Mucosa of descending colon (tissue), 3 donors: Measurements from ENCODE around the gene EDRF1. TPM values are rescaled to one million over a fixed set of nuclear protein-coding genes. Genes with fewer than 3 reads are reported as not detected.

Experiments
- ATAC-seq: fragments of 200-7000 bp; cut with Tn5 transposase; one replicate; pipeline ENCODE4 v1.9.1; 2020; ENCODE audit warnings: mild to moderate bottlenecking, moderate library complexity
- DNase-seq, 3 donors: peaks; one replicate each; pipeline ENCODE4 v3.0.0-alpha.2; 2020
- H3K36me3 ChIP-seq: fragments of 200-600 bp; one replicate; pipeline ENCODE4 v1.8.0; 2021; ENCODE audit warnings: low read depth, mild to moderate bottlenecking
- H3K4me1 ChIP-seq: fragments of 200-600 bp; one replicate; pipeline ENCODE4 v1.8.0; 2021; ENCODE audit warnings: low read depth, mild to moderate bottlenecking
- H3K4me3 ChIP-seq: fragments of 200-600 bp; one replicate; pipeline ENCODE4 v1.8.0; 2021; ENCODE audit warnings: mild to moderate bottlenecking
- H3K9me3 ChIP-seq: fragments of 200-600 bp; one replicate; pipeline ENCODE4 v1.8.0; 2021; ENCODE audit warnings: mild to moderate bottlenecking
- CTCF ChIP-seq: fragments of 200-600 bp; IDR thresholded peaks from one replicate; pipeline ENCODE4 v1.8.0; 2022; ENCODE audit warnings: antibody characterized with exemption, mild to moderate bottlenecking
- intact Hi-C, 2 donors: fragments of 100-400 bp; cut with DNase I in 1 of 2; cut with micrococcal nuclease in 1 of 2; formaldehyde crosslinking; loops; one replicate each; pipeline versions ENCODE4 v1.11.0 to v1.11.1; 2022; cut with DNase I, micrococcal nuclease
- total RNA-seq, 3 donors: library from RNA; stranded (reverse); fragmentation: NEBNext Ultra II Directional in 2 of 3; extraction: Animal tissue kit (Norgen Biotek cat#: 25700) in 2 of 3; gene quantifications; one replicate each; pipeline versions ENCODE4 v1.2.1 to v1.2.4, GENCODE V29; 2021 to 2023
- donor health status: DM: no; HTN: no; CAD: no; lungs with moderate emphysema.
- donor health status: DM: no; HTN: no; CAD: no.
- donor health status: DM: no; HTN: yes; CAD: no.

The EDRF1 gene
- total RNA-seq, 3 donors from 2014 or later = 20.3 to 24.3 (median 23.5) TPM

- Histone ChIP-seq H3K4me3 (no peak overlapping the region), H3K36me3 (no peaks in the 10 kb centered on the region), H3K4me1 (no peaks in the 10 kb centered on the region), H3K9me3 (no peaks in the 10 kb centered on the region)
- intact Hi-C loops = no loop called here
- DNase-seq (no peak), ATAC-seq (no peak)
- no peak for TF ChIP-seq CTCF
Measured at GRCh38 chr10:125797994-125798662, 78.6 kb downstream of the EDRF1 start.

DNA sequence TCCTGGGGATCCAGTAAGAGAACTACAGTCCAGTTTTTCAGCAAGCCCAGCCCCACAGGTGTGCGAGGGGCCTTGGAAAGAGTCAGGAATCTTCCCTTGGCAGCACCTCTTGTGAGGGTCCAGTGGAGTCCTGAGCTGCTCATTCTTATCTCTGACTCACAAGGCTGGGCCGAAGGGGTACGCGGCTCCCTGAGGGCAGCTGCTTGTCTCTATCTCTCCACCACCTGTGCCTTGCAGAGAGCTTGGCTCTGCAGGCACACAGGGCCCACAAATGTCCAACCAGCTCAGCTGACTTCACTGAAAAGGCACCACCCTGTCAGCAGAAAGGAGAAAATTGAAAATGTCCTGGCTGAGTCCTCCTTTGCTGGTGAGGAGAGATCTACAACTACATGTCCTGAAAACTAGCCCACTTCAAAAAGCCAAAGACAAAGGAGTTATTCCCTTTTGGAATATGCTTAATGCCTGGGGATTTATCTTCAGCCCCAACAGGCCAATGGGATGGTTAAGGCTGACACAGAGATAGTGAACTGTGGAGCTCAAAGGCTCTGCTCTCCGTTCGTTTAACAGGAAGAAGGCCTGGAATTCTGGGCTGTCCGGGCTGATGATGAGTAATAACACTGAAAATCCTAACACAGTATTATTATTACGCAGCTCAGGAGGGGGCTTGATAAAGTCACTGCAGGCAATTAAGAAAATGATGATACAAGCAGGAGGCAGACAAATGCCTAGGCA, 80.1 kb downstream of the EDRF1 start:
- Histone ChIP-seq H3K4me3 (no peak overlapping the region), H3K9me3 (no peaks in the 10 kb centered on the region), H3K4me1 (no peaks in the 10 kb centered on the region), H3K36me3 (no peaks in the 10 kb centered on the region)
- DNase-seq (no peak), ATAC-seq (no peak)
- intact Hi-C loops = no loop called here
- TF ChIP-seq CTCF = no peak

- H3K9me3 ChIP-seq = no peaks in the 10 kb centered on the region
- no peaks in the 10 kb centered on the region for H3K36me3 ChIP-seq
- H3K4me1 ChIP-seq = no peaks in the 10 kb centered on the region
- intact Hi-C loops = no loop called here
- ATAC-seq (no peak), DNase-seq (no peak)
- TF ChIP-seq CTCF = no peak
- H3K4me3 ChIP-seq = no peak overlapping the region
Measured at GRCh38 chr10:125801574-125801973, 82.1 kb downstream of the EDRF1 start.

DNA sequence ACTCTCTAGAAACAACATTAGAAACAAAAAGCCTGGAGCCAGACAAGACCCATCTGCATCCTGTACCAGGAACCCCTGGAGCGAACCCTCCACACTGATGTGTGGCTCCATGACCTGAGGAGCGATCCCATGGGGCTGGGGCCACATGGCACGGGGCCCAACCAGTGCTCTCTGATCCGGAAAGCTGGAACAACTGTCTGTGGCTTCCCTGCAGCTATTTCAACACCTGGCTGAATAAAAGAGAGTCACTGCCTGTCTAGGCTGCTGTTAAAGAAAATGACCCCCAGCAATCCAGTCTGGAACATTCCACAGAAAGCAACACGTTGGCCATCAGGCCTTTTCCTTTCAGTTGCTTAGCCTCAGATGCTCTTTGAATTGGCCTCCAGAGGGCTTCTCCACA, 82.6 kb downstream of the EDRF1 start:
- no peak for TF ChIP-seq CTCF
- DNase-seq (no peak), ATAC-seq (no peak)
- no peaks in the 10 kb centered on the region for H3K9me3 ChIP-seq
- H3K4me3 ChIP-seq = no peak overlapping the region
- H3K4me1 ChIP-seq = no peaks in the 10 kb centered on the region
- H3K36me3 ChIP-seq = no peaks in the 10 kb centered on the region
- intact Hi-C loops = no loop called here

- no peak for TF ChIP-seq CTCF
- H3K36me3 ChIP-seq = no peaks in the 10 kb centered on the region
- intact Hi-C loops = no loop called here
- no peak for DNase-seq
- no peak for ATAC-seq
- no peak overlapping the region for H3K4me3 ChIP-seq
- H3K4me1 ChIP-seq = no peaks in the 10 kb centered on the region
- H3K9me3 ChIP-seq = no peaks in the 10 kb centered on the region
Measured at GRCh38 chr10:125802739-125803138, 83.2 kb downstream of the EDRF1 start.
